Heart left ventricle (tissue), 16 donors: ENCODE measurements around the gene OSR1. TPM values are rescaled to one million over a fixed set of nuclear protein-coding genes. Genes with fewer than 3 reads are reported as not detected.

Experiments
- ATAC-seq, 4 donors: fragments of 200-7000 bp; cut with Tn5 transposase; one replicate each; pipeline ENCODE4 v1.9.1; 2020 to 2022; ENCODE audit warnings: moderate library complexity in 4 of 4, mild to moderate bottlenecking in 3 of 4, moderate number of reproducible peaks in 1 of 4
- DNase-seq, 5 donors: peaks; one replicate each; pipeline ENCODE4 v3.0.0-alpha.2; 2020
- H3K27ac ChIP-seq, 12 donors: fragments of 200-600 bp; sonication (generic) in 4 of 12; one replicate each; pipeline versions ENCODE4 v1.5.0 to v1.8.0; 2016 to 2022; ENCODE audit warnings: mild to moderate bottlenecking in 2 of 12
- H3K27me3 ChIP-seq, 9 donors: fragments of 200-600 bp; sonication (generic) in 2 of 9; one replicate each; pipeline versions ENCODE4 v1.5.1 to v1.8.0; 2016 to 2022; ENCODE audit warnings: mild to moderate bottlenecking in 3 of 9
- H3K36me3 ChIP-seq, 9 donors: fragments of 200-600 bp; sonication (generic) in 2 of 9; one replicate each; pipeline versions ENCODE4 v1.5.0 to v1.8.0; 2018 to 2022; ENCODE audit warnings: mild to moderate bottlenecking in 2 of 9
- H3K4me1 ChIP-seq, 12 donors: fragments of 200-600 bp; sonication (generic) in 4 of 12; one replicate each; pipeline versions ENCODE4 v1.5.0 to v1.8.0; 2016 to 2022; ENCODE audit warnings: mild to moderate bottlenecking in 3 of 12
- H3K4me3 ChIP-seq, 12 donors: fragments of 200-600 bp; sonication (generic) in 4 of 12; one replicate each; pipeline versions ENCODE4 v1.5.0 to v1.8.0; 2017 to 2022; ENCODE audit warnings: mild to moderate bottlenecking in 9 of 12, moderate library complexity in 4 of 12
- H3K9me3 ChIP-seq, 12 donors: fragments of 200-600 bp; sonication (generic) in 4 of 12; one replicate each; pipeline versions ENCODE4 v1.5.0 to v1.8.0; 2016 to 2022; ENCODE audit warnings: mild to moderate bottlenecking in 1 of 12
- POLR2A ChIP-seq, 2 donors: fragments of 450-650 bp; IDR thresholded peaks; one replicate each; pipeline ENCODE4 v1.6.1; 2017; ENCODE audit warnings: antibody characterized with exemption in 2 of 2, mild to moderate bottlenecking in 2 of 2, moderate library complexity in 2 of 2
- WGBS, 4 donors: extraction: QIAGEN DNeasy Blood & Tissue Kit in 2 of 4; methylation state at CpG; one replicate each; pipeline versions ENCODE4 v1.1.5 to v1.1.7; 2013 to 2018; 5-methylcytosine and 5-hydroxymethylcytosine counted together
- intact Hi-C, 10 donors: fragments of 100-400 bp; cut with DNase I; formaldehyde crosslinking; loops; one replicate each; pipeline versions ENCODE4 v1.11.1 to v1.14.2; 2022
- microRNA-seq, 4 donors: library from miRNA; unstranded; fragments of <30 nt; microRNA quantifications; one replicate each; pipeline versions ENCODE4 to v1.2.0, GENCODE V29; 2017 to 2020
- polyA plus RNA-seq, 2 donors: library from polyadenylated mRNA; stranded (reverse); fragments of 200-250 nt; gene quantifications; one replicate each; pipeline ENCODE4 v1.2.3, GENCODE V29; 2013
- total RNA-seq, 9 donors: library from RNA; depleted of rRNA in 2 of 9; stranded (reverse); fragments of >200 nt in 2 of 9; fragmentation: NEBNext Ultra II Directional in 3 of 9; extraction: Animal tissue kit (Norgen Biotek cat#: 25700) in 3 of 9; gene quantifications; one replicate each; pipeline versions ENCODE4 v1.1.0 to v1.2.4, GENCODE V29; 2016 to 2023
- TF ChIP-seq, protein P1 (sequence below), 12 donors: fragments of 200-600 bp; sonication (generic) in 4 of 12; IDR thresholded peaks; one replicate each; pipeline versions ENCODE4 v1.5.0 to v1.8.0; 2018 to 2022; ENCODE audit warnings: antibody characterized with exemption in 12 of 12, mild to moderate bottlenecking in 5 of 12
- donor health status: ischemic (EF 13 %, LVEDD 7.1; RV severe dilation, severe dysfunction).
- donor health status: healthy with polysubstance abuse.
- donor health status: DM: no; HTN: yes; CAD: no.
- donor health status: DM: no; HTN: no; CAD: no.
- donor health status: ischemic (EF 25% LVEDD 6.9; RV normal size, moderate dysfunction).
- donor health status: ischemic (EF 25% LVEDD 5.7; RV mildly dilated, moderate dysfunction).
- donor health status: healthy.
- donor health status: DM: yes; HTN: yes; CAD: no.
- donor health status: ischemic (EF 35%, LVEDD 5.7; RV mildly dilated, moderate dysfunction).
- donor health status: nonischemic (EF 11% LVEDD 7.7; RV severe dilation, severe dysfunction).
- donor health status: DM: yes; HTN: yes; CAD: no.
- donor health status: PGD.
- donor health status: ischemic (EF 29% LVEDD 5.4; RV normal size, mild dysfunction).
- donor health status: nonischemic (EF 23%, LVEDD 6.1; RV moderate dilation, normal function).

The OSR1 gene
- total and polyA plus RNA-seq, 11 donors: 1.4 to 26.0 (median 4.7) TPM

DNA sequence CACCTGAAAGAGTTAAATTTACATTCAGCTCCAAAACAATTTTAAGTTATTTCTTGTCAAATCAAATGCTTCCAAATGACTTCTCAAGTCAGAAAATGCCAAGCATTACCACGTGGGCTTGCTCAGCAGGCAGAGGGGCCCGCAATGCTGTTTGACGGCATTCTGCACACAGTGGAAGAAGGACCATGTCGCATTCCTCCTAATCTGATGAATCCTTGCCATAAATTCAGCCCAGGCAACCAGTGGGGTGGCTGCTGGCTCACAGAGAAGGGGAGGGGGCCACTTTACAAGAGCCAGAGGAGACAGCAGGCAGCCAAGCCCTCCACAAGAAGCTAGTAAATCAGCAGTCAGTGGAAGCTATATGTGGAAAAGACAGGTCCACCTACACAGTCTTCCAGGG, 56.7 kb downstream of the OSR1 start:
- Histone ChIP-seq H3K4me3 (no peak overlapping the region), H3K27ac (no peak overlapping the region), H3K36me3 (no peaks in the 10 kb centered on the region), H3K9me3 (no peaks in the 10 kb centered on the region), H3K27me3 (no peaks in the 10 kb centered on the region), H3K4me1 (no peaks in the 10 kb centered on the region)
- ATAC-seq: no peak
- intact Hi-C loops: no loop called here
- 71 to 89% (median 83%) methylated on average over 4 of the region's 4 CpGs for WGBS, 4 donors
- DNase-seq: no peak
- TF ChIP-seq, protein P1, sequence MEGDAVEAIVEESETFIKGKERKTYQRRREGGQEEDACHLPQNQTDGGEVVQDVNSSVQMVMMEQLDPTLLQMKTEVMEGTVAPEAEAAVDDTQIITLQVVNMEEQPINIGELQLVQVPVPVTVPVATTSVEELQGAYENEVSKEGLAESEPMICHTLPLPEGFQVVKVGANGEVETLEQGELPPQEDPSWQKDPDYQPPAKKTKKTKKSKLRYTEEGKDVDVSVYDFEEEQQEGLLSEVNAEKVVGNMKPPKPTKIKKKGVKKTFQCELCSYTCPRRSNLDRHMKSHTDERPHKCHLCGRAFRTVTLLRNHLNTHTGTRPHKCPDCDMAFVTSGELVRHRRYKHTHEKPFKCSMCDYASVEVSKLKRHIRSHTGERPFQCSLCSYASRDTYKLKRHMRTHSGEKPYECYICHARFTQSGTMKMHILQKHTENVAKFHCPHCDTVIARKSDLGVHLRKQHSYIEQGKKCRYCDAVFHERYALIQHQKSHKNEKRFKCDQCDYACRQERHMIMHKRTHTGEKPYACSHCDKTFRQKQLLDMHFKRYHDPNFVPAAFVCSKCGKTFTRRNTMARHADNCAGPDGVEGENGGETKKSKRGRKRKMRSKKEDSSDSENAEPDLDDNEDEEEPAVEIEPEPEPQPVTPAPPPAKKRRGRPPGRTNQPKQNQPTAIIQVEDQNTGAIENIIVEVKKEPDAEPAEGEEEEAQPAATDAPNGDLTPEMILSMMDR (IDR thresholded peaks at IDR 0.05): no peak
- TF ChIP-seq POLR2A (IDR thresholded peaks at IDR 0.05): no peak

Small RNAs within 50 kb of the gene (microRNA-seq; reads per million reads assigned to microRNA genes)
- gene MIR4757: 1.2 to 3.9 (median 2.9) reads per million in 4 donors
